ENCODE measurements around the gene COX6B2. TPM values are rescaled to one million over a fixed set of nuclear protein-coding genes. Genes with fewer than 3 reads are reported as not detected.
A peak's percentile ranks its signal among the peaks of the same experiment; 100 is the strongest.

The COX6B2 gene
- total and polyA plus RNA-seq, 4 donors: 0.69 to 4.8 (median 3.3) TPM

- Histone ChIP-seq H3K27ac (ENCODE audit: low read depth, low read length) (no peak overlapping the region), H3K9me3 (ENCODE audit: control insufficient read depth, insufficient read depth, low read length) (no peaks in the 10 kb centered on the region), H3K27me3 (ENCODE audit: control insufficient read depth, insufficient read depth, low read length) (peaks cover 84% of the 10 kb centered on the region), H3K4me3 (ENCODE audit: low read depth, low read length) (no peak overlapping the region), H3K36me3 (ENCODE audit: control insufficient read depth, insufficient read depth, low read length) (no peaks in the 10 kb centered on the region), H3K4me1 (ENCODE audit: control insufficient read depth, insufficient read depth, low read length) (peaks cover 46% of the 10 kb centered on the region)
- 40% methylated on average over 21 of the region's 24 CpGs for whole genome bisulfite sequencing (ENCODE audit: insufficient coverage)
- no peak for DNase-seq (ENCODE audit: low read depth in 4 of 6, low spot score in 6 of 6)
Measured at GRCh38 chr19:55372316-55373081, 18.0 kb upstream of the COX6B2 start.

- H3K4me3 ChIP-seq (ENCODE audit: low read depth, low read length): peak within 1 kb of the TSS; percentile 26
- peaks cover 67% of the 10 kb centered on the region for H3K27me3 ChIP-seq (ENCODE audit: control insufficient read depth, insufficient read depth, low read length)
- no peaks in the 10 kb centered on the region for H3K36me3 ChIP-seq (ENCODE audit: control insufficient read depth, insufficient read depth, low read length)
- DNase-seq (ENCODE audit: low read depth in 4 of 6, low spot score in 6 of 6): no peak
- no peaks in the 10 kb centered on the region for H3K9me3 ChIP-seq (ENCODE audit: control insufficient read depth, insufficient read depth, low read length)
- H3K27ac ChIP-seq (ENCODE audit: low read depth, low read length): no peak within 1 kb of the TSS
- WGBS (ENCODE audit: insufficient coverage): 7% methylated on average over 7 of the region's 32 CpGs
- H3K4me1 ChIP-seq (ENCODE audit: control insufficient read depth, insufficient read depth, low read length): peaks cover 32% of the 10 kb centered on the region
Measured at GRCh38 chr19:55370305-55370988, 15.9 kb upstream of the COX6B2 start, which contains the start of gene IL11. Gene IL11 (minus strand): TSS chr19:55370463. CDS start chr19:55370310, 153 bp downstream.

- Histone ChIP-seq H3K4me1 (ENCODE audit: control insufficient read depth, insufficient read depth, low read length) (peaks cover 32% of the 10 kb centered on the region), H3K27ac (ENCODE audit: low read depth, low read length) (no peak overlapping the region), H3K27me3 (ENCODE audit: control insufficient read depth, insufficient read depth, low read length) (peaks cover 66% of the 10 kb centered on the region), H3K4me3 (ENCODE audit: low read depth, low read length) (peak overlapping the region; percentile 26), H3K9me3 (ENCODE audit: control insufficient read depth, insufficient read depth, low read length) (no peaks in the 10 kb centered on the region), H3K36me3 (ENCODE audit: control insufficient read depth, insufficient read depth, low read length) (no peaks in the 10 kb centered on the region)
- under 1% methylated on average over 53 of the region's 59 CpGs for WGBS (ENCODE audit: insufficient coverage)
- peak in 2 of 6 donors; percentile 63 to 78 for DNase-seq (ENCODE audit: low read depth in 4 of 6, low spot score in 6 of 6)
Measured at GRCh38 chr19:55369653-55370304, 15.3 kb upstream of the COX6B2 start.

- no peak overlapping the region for H3K4me3 ChIP-seq (ENCODE audit: low read depth, low read length)
- peaks cover 59% of the 10 kb centered on the region for H3K27me3 ChIP-seq (ENCODE audit: control insufficient read depth, insufficient read depth, low read length)
- no peak for DNase-seq (ENCODE audit: low read depth in 4 of 6, low spot score in 6 of 6)
- no peaks in the 10 kb centered on the region for H3K36me3 ChIP-seq (ENCODE audit: control insufficient read depth, insufficient read depth, low read length)
- 8% methylated on average over 54 of the region's 54 CpGs for WGBS (ENCODE audit: insufficient coverage)
- no peaks in the 10 kb centered on the region for H3K9me3 ChIP-seq (ENCODE audit: control insufficient read depth, insufficient read depth, low read length)
- peaks cover 27% of the 10 kb centered on the region for H3K4me1 ChIP-seq (ENCODE audit: control insufficient read depth, insufficient read depth, low read length)
- H3K27ac ChIP-seq (ENCODE audit: low read depth, low read length): no peak overlapping the region
Measured at GRCh38 chr19:55368701-55369563, 14.4 kb upstream of the COX6B2 start.

GRCh38 chr19:55368106-55368505 is 13.6 kb upstream of the COX6B2 start:
- Histone ChIP-seq H3K9me3 (ENCODE audit: control insufficient read depth, insufficient read depth, low read length) (no peaks in the 10 kb centered on the region), H3K27ac (ENCODE audit: low read depth, low read length) (no peak overlapping the region), H3K27me3 (ENCODE audit: control insufficient read depth, insufficient read depth, low read length) (peaks cover 51% of the 10 kb centered on the region), H3K36me3 (ENCODE audit: control insufficient read depth, insufficient read depth, low read length) (no peaks in the 10 kb centered on the region), H3K4me3 (ENCODE audit: low read depth, low read length) (no peak overlapping the region), H3K4me1 (ENCODE audit: control insufficient read depth, insufficient read depth, low read length) (peaks cover 23% of the 10 kb centered on the region)
- no peak for DNase-seq (ENCODE audit: low read depth in 4 of 6, low spot score in 6 of 6)
- WGBS (ENCODE audit: insufficient coverage): 80% methylated on average over 16 of the region's 16 CpGs

GRCh38 chr19:55366790-55367189 is 12.3 kb upstream of the COX6B2 start:
- Histone ChIP-seq H3K4me1 (ENCODE audit: control insufficient read depth, insufficient read depth, low read length) (peaks cover 27% of the 10 kb centered on the region), H3K9me3 (ENCODE audit: control insufficient read depth, insufficient read depth, low read length) (no peaks in the 10 kb centered on the region), H3K36me3 (ENCODE audit: control insufficient read depth, insufficient read depth, low read length) (no peaks in the 10 kb centered on the region), H3K27ac (ENCODE audit: low read depth, low read length) (no peak overlapping the region), H3K27me3 (ENCODE audit: control insufficient read depth, insufficient read depth, low read length) (peaks cover 40% of the 10 kb centered on the region), H3K4me3 (ENCODE audit: low read depth, low read length) (no peak overlapping the region)
- WGBS (ENCODE audit: insufficient coverage): 81% methylated on average over 1 of the region's 3 CpGs
- no peak for DNase-seq (ENCODE audit: low read depth in 4 of 6, low spot score in 6 of 6)

- Histone ChIP-seq H3K27me3 (ENCODE audit: control insufficient read depth, insufficient read depth, low read length) (peaks cover 32% of the 10 kb centered on the region), H3K9me3 (ENCODE audit: control insufficient read depth, insufficient read depth, low read length) (no peaks in the 10 kb centered on the region), H3K27ac (ENCODE audit: low read depth, low read length) (no peak overlapping the region), H3K36me3 (ENCODE audit: control insufficient read depth, insufficient read depth, low read length) (no peaks in the 10 kb centered on the region), H3K4me1 (ENCODE audit: control insufficient read depth, insufficient read depth, low read length) (peaks cover 27% of the 10 kb centered on the region), H3K4me3 (ENCODE audit: low read depth, low read length) (no peak overlapping the region)
- no peak for DNase-seq (ENCODE audit: low read depth in 4 of 6, low spot score in 6 of 6)
- WGBS (ENCODE audit: insufficient coverage): 69% methylated on average over 17 of the region's 19 CpGs
Measured at GRCh38 chr19:55365964-55366363, 11.4 kb upstream of the COX6B2 start.

- Histone ChIP-seq H3K36me3 (ENCODE audit: control insufficient read depth, insufficient read depth, low read length) (no peaks in the 10 kb centered on the region), H3K27ac (ENCODE audit: low read depth, low read length) (no peak overlapping the region), H3K4me1 (ENCODE audit: control insufficient read depth, insufficient read depth, low read length) (peaks cover 22% of the 10 kb centered on the region), H3K9me3 (ENCODE audit: control insufficient read depth, insufficient read depth, low read length) (no peaks in the 10 kb centered on the region), H3K4me3 (ENCODE audit: low read depth, low read length) (no peak overlapping the region), H3K27me3 (ENCODE audit: control insufficient read depth, insufficient read depth, low read length) (peaks cover 25% of the 10 kb centered on the region)
- 67% methylated on average over 7 of the region's 8 CpGs for WGBS (ENCODE audit: insufficient coverage)
- no peak for DNase-seq (ENCODE audit: low read depth in 4 of 6, low spot score in 6 of 6)
Measured at GRCh38 chr19:55365245-55365644, 10.7 kb upstream of the COX6B2 start.
